A549 (cell line): ENCODE data around the gene CLDN11. TPM values are rescaled to one million over a fixed set of nuclear protein-coding genes. Genes with fewer than 3 reads are reported as not detected.

ENCODE experiments used
- ATAC-seq, 2 experiments: fragments of 200-7000 bp in 1 of 2; fragments of >200 bp in 1 of 2; cut with Nextera tagmentation in 1 of 2; cut with Tn5 transposase in 1 of 2; 3 replicates each; pipeline versions ENCODE4 v1.8.0 to v1.9.1; 2018 to 2020; ENCODE audit warnings: mild to moderate bottlenecking in 1 of 2, moderate library complexity in 1 of 2
- CTCF ChIA-PET: fragments of 300-600 bp; sonication (Branson Sonifier 250); formaldehyde crosslinking; extraction: SDS; loops from one replicate; lab custom pipeline; 2021; ENCODE audit warnings: antibody characterized with exemption, inconsistent platforms; lab: Yijun Ruan, JAX
- POLR2A ChIA-PET: fragments of 350-600 bp; formaldehyde crosslinking; extraction: SDS; loops from one replicate; lab custom pipeline; 2021; ENCODE audit warnings: antibody characterized with exemption, inconsistent platforms; lab: Yijun Ruan, JAX
- DNase-seq, 2 experiments: peaks; one replicate each; pipeline versions ENCODE4 v3.0.0 to v3.0.0-alpha.2; 2011 to 2016; ENCODE audit warnings: low read depth in 1 of 2, low spot score in 1 of 2
- FAIRE-seq: peaks from 2 replicates; lab custom pipeline; 2011; peaks lifted over from hg19 to GRCh38; lab: Jason Lieb, UNC
- H3K27ac ChIP-seq, 2 experiments: fragments of >200 bp; sonication (Bioruptor Twin); formaldehyde crosslinking; 3 replicates each; pipeline ENCODE4 v1.5.1; 2016 to 2017
- H3K4me1 ChIP-seq: fragments of >200 bp; sonication (Bioruptor Twin); formaldehyde crosslinking; 3 replicates; pipeline ENCODE4 v1.6.1; 2016
- H3K4me2 ChIP-seq: fragments of >200 bp; sonication (Bioruptor Twin); formaldehyde crosslinking; 3 replicates; pipeline ENCODE4 v1.6.1; 2016
- H3K4me3 ChIP-seq: fragments of >200 bp; sonication (Bioruptor Twin); formaldehyde crosslinking; 3 replicates; pipeline ENCODE4 v1.5.1; 2016
- H3K9me3 ChIP-seq: fragments of >200 bp; sonication (Bioruptor Twin); formaldehyde crosslinking; 3 replicates; pipeline ENCODE4 v1.6.1; 2016
- BCL3 ChIP-seq: fragments of >200 bp; sonication (Bioruptor Twin); formaldehyde crosslinking; IDR thresholded peaks from 3 replicates; pipeline ENCODE4 v1.6.1; 2016
- CBX2 ChIP-seq: fragments of 200-600 bp; sonication (generic); IDR thresholded peaks from 2 replicates; pipeline ENCODE4 v1.6.1; 2016; ENCODE audit warnings: low read depth, mild to moderate bottlenecking, borderline replicate concordance
- CHD2 ChIP-seq: fragments of 150-350 bp; IDR thresholded peaks from 2 replicates; pipeline ENCODE4 v1.6.1; 2014; ENCODE audit warnings: low read length; ENCODE audit not compliant: partially characterized antibody
- CTCF ChIP-seq: fragments of >200 bp; sonication (Bioruptor Twin); formaldehyde crosslinking; IDR thresholded peaks from 3 replicates; pipeline ENCODE4 v1.5.1; 2016
- E2F6 ChIP-seq: IDR thresholded peaks from 2 replicates; pipeline ENCODE4 v1.6.1; 2012; ENCODE audit warnings: low read depth, borderline replicate concordance
- ESRRA ChIP-seq: fragments of 150-350 bp; IDR thresholded peaks from 2 replicates; pipeline ENCODE4 v1.6.1; 2014; ENCODE audit warnings: mild to moderate bottlenecking, low read length, borderline replicate concordance
- FOSB ChIP-seq: fragments of 250-450 bp; sonication (Bioruptor Pico); IDR thresholded peaks from 2 replicates; pipeline ENCODE4 v1.5.0; 2020; ENCODE audit warnings: mild to moderate bottlenecking, moderate library complexity
- FOXS1 ChIP-seq: fragments of 250-450 bp; sonication (Bioruptor Pico); IDR thresholded peaks from 2 replicates; pipeline ENCODE4 v1.5.0; 2020; ENCODE audit warnings: mild to moderate bottlenecking, moderate library complexity
- HDAC2 ChIP-seq: fragments of 200-600 bp; sonication (generic); IDR thresholded peaks from 2 replicates; pipeline ENCODE4 v1.6.1; 2016
- HMGXB4 ChIP-seq: fragments of 250-450 bp; sonication (Bioruptor Pico); IDR thresholded peaks from 2 replicates; pipeline ENCODE4 v1.5.0; 2021; ENCODE audit warnings: mild to moderate bottlenecking, moderate library complexity, borderline replicate concordance
- JUN ChIP-seq, 2 experiments: fragments of >200 bp; sonication (Bioruptor Twin); formaldehyde crosslinking; IDR thresholded peaks; 2 replicates in 1 of 2; 3 replicates in 1 of 2; pipeline ENCODE4 v1.6.1; 2016 to 2017
- KDM1A ChIP-seq: fragments of 200-600 bp; sonication (generic); IDR thresholded peaks from 2 replicates; pipeline ENCODE4 v1.6.1; 2016; ENCODE audit warnings: low read depth, mild to moderate bottlenecking
- NFE2L2 ChIP-seq: fragments of 150-350 bp; conservative IDR thresholded peaks from 2 replicates; pipeline ENCODE4 v1.6.1; 2014; ENCODE audit warnings: low read length
- RARB ChIP-seq: fragments of 250-450 bp; sonication (Bioruptor Pico); IDR thresholded peaks from 2 replicates; pipeline ENCODE4 v1.8.0; 2021; ENCODE audit warnings: mild to moderate bottlenecking, moderate library complexity
- TP53 ChIP-seq: fragments of 250-450 bp; sonication (Bioruptor Pico); IDR thresholded peaks from 2 replicates; pipeline ENCODE4 v1.5.0; 2021; ENCODE audit warnings: mild to moderate bottlenecking, moderate library complexity
- ZC3H11A ChIP-seq: fragments of 450-650 bp; IDR thresholded peaks from 2 replicates; pipeline ENCODE4 v1.6.1; 2014; ENCODE audit warnings: antibody characterized with exemption, mild to moderate bottlenecking
- WGBS: methylation state at CpG from one replicate; pipeline ENCODE4 v1.1.6; 2017; ENCODE audit errors: missing lambda C conversion rate; 5-methylcytosine and 5-hydroxymethylcytosine counted together
- polyA plus RNA-seq, 4 experiments: library from polyadenylated mRNA; depleted of rRNA in 3 of 4; stranded (reverse); fragments of >200 nt; fragmentation: RNase III in 1 of 4; extraction: RNeasy Plus Mini Kit Qiagen cat#74134 plus additional on column Dnase treatment in 1 of 4; gene quantifications; 2 replicates in 3 of 4; 3 replicates in 1 of 4; pipeline ENCODE4 v1.2.3, GENCODE V29; 2011 to 2017
- TF ChIP-seq, protein P1 (sequence below): fragments of 450-650 bp; IDR thresholded peaks from 2 replicates; pipeline ENCODE4 v1.6.1; 2014; ENCODE audit warnings: antibody characterized with exemption
- TF ChIP-seq, protein P2 (sequence below): fragments of >200 bp; sonication (Bioruptor Twin); formaldehyde crosslinking; IDR thresholded peaks from 2 replicates; pipeline ENCODE4 v1.6.1; 2016
- TF ChIP-seq, protein P3 (sequence below): fragments of 150-350 bp; IDR thresholded peaks from 2 replicates; pipeline ENCODE4 v1.6.1; 2014; ENCODE audit warnings: low read depth, mild to moderate bottlenecking, low read length

CLDN11 gene
- polyA plus RNA-seq, 2 of the 4 experiments (the other 2 are of a cell fraction), result 0.44 to 0.56 TPM

- Histone ChIP-seq H3K27ac (no peak overlapping the region), H3K4me2 (no peak overlapping the region), H3K4me1 (peaks cover 24% of the 10 kb centered on the region; the same call in 2 of the 3 replicates), H3K9me3 (no peaks in the 10 kb centered on the region), H3K4me3 (no peak overlapping the region)
- TF ChIP-seq E2F6, result no peak
- TF ChIP-seq ZC3H11A, result no peak
- TF ChIP-seq ESRRA, result no peak
- TF ChIP-seq NFE2L2, result no peak
- TF ChIP-seq, protein P1, sequence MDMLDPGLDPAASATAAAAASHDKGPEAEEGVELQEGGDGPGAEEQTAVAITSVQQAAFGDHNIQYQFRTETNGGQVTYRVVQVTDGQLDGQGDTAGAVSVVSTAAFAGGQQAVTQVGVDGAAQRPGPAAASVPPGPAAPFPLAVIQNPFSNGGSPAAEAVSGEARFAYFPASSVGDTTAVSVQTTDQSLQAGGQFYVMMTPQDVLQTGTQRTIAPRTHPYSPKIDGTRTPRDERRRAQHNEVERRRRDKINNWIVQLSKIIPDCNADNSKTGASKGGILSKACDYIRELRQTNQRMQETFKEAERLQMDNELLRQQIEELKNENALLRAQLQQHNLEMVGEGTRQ, result no peak
- no peak for TF ChIP-seq FOSB (CRISPR knock-in tag)
- TF ChIP-seq BCL3, result no peak
- no peak for TF ChIP-seq JUN (IDR thresholded peaks at IDR 0.05)
- TF ChIP-seq, protein P2, sequence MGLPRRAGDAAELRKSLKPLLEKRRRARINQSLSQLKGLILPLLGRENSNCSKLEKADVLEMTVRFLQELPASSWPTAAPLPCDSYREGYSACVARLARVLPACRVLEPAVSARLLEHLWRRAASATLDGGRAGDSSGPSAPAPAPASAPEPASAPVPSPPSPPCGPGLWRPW, result no peak
- TF ChIP-seq KDM1A, result no peak
- TF ChIP-seq CTCF, result no peak
- TF ChIP-seq FOXS1 (CRISPR knock-in tag), result no peak
- TF ChIP-seq CBX2, result no peak
- TF ChIP-seq TP53, result no peak
- TF ChIP-seq HDAC2, result no peak
- CTCF ChIA-PET, result interaction anchor here (0.9 kb wide), 1 partner anchor 69 kb away, joined by 4 read pairs; no protein-coding TSS in a partner anchor
- FAIRE-seq (no peak), DNase-seq (peak in 1 of 2 experiments; percentile 28), ATAC-seq (no peak)
- POLR2A ChIA-PET, result no interaction called here
Observed at GRCh38 chr3:170387950-170388349, 30.7 kb upstream of the CLDN11 start.

GRCh38 chr3:170391108-170391507 is 27.6 kb upstream of the CLDN11 start:
- H3K4me2 ChIP-seq, result no peak overlapping the region
- FAIRE-seq, result no peak
- no peak for DNase-seq
- ChIA-PET CTCF (interaction anchor here (1.1 to 1.2 kb wide), 2 partner anchors 15 to 82 kb away, joined by 4 read pairs; no protein-coding TSS in a partner anchor), POLR2A (interaction anchor here (0.7 kb wide), 1 partner anchor 34 kb away, joined by 3 read pairs; no protein-coding TSS in a partner anchor)
- no peak overlapping the region for H3K4me3 ChIP-seq
- no peak for TF ChIP-seq RARB (CRISPR knock-in tag)
- TF ChIP-seq HMGXB4, result no peak
- TF ChIP-seq KDM1A, result no peak
- no peak for TF ChIP-seq CHD2
- TF ChIP-seq, protein P3, sequence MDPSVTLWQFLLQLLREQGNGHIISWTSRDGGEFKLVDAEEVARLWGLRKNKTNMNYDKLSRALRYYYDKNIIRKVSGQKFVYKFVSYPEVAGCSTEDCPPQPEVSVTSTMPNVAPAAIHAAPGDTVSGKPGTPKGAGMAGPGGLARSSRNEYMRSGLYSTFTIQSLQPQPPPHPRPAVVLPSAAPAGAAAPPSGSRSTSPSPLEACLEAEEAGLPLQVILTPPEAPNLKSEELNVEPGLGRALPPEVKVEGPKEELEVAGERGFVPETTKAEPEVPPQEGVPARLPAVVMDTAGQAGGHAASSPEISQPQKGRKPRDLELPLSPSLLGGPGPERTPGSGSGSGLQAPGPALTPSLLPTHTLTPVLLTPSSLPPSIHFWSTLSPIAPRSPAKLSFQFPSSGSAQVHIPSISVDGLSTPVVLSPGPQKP, result no peak
- H3K4me1 ChIP-seq, result peaks cover 15% of the 10 kb centered on the region; the same call in 2 of the 3 replicates
- H3K27ac ChIP-seq, result no peak overlapping the region
- 91% methylated on average over 4 of the region's 4 CpGs for WGBS
- no peaks in the 10 kb centered on the region for H3K9me3 ChIP-seq
- ATAC-seq, result no peak
